H1 (cell line): ENCODE data around the gene CACNG7. TPM values are rescaled to one million over a fixed set of nuclear protein-coding genes. Genes with fewer than 3 reads are reported as not detected.

Experiments used
- CTCF ChIA-PET: fragments of 300-600 bp; sonication (Branson Sonifier 250); formaldehyde crosslinking; loops from one replicate; lab custom pipeline; 2021; ENCODE audit not compliant: partially characterized antibody; lab: Charles Lee
- POLR2A ChIA-PET: fragments of 300-600 bp; sonication (Branson Sonifier 250); formaldehyde crosslinking; loops from one replicate; lab custom pipeline; 2021; ENCODE audit warnings: inconsistent platforms; ENCODE audit not compliant: partially characterized antibody; lab: Charles Lee
- DNase-seq, 2 experiments: peaks; one replicate each; pipeline versions ENCODE4 v3.0.0 to v3.0.0-alpha.2; 2010 to 2022; ENCODE audit warnings: low spot score in 2 of 2, low read depth in 1 of 2, mixed read lengths in 1 of 2
- FAIRE-seq: peaks from 2 replicates; lab custom pipeline; 2011; peaks lifted over from hg19 to GRCh38; lab: Jason Lieb, UNC
- H2AFZ ChIP-seq: 2 replicates; pipeline ENCODE4 v1.8.1; 2012; ENCODE audit warnings: low read length, inconsistent platforms
- H2AK5ac ChIP-seq: 2 replicates; pipeline ENCODE4 v1.6.1; 2013; ENCODE audit warnings: low read depth, low read length
- H2BK120ac ChIP-seq: replicated peaks from 2 replicates; pipeline ENCODE3; 2013; ENCODE audit warnings: low read depth, low read length, inconsistent platforms
- H2BK12ac ChIP-seq: 2 replicates; pipeline ENCODE4 v1.6.1; 2013; ENCODE audit warnings: low read depth, low read length
- H2BK15ac ChIP-seq: 2 replicates; pipeline ENCODE4 v1.6.1; 2013; ENCODE audit warnings: low read length
- H2BK20ac ChIP-seq: 2 replicates; pipeline ENCODE4 v1.6.1; 2013; ENCODE audit warnings: low read length
- H2BK5ac ChIP-seq: 2 replicates; pipeline ENCODE4 v1.6.1; 2013; ENCODE audit warnings: low read depth, low read length
- H3K14ac ChIP-seq: 2 replicates; pipeline ENCODE4 v1.6.1; 2013; ENCODE audit warnings: inconsistent platforms; ENCODE audit not compliant: insufficient read length
- H3K18ac ChIP-seq: 2 replicates; pipeline ENCODE4 v1.6.1; 2013; ENCODE audit warnings: low read length; ENCODE audit errors: extremely low read depth
- H3K23ac ChIP-seq: 2 replicates; pipeline ENCODE4 v1.6.1; 2013; ENCODE audit warnings: inconsistent platforms; ENCODE audit not compliant: insufficient read length
- H3K23me2 ChIP-seq: 2 replicates; pipeline ENCODE4 v1.6.1; 2013; ENCODE audit warnings: low read depth, low read length
- H3K27ac ChIP-seq: 2 replicates; pipeline ENCODE4 v1.6.1; 2011; ENCODE audit warnings: low read depth, low read length, inconsistent platforms
- H3K27me3 ChIP-seq, 4 experiments: replicated peaks in 1 of 4; 1 replicate in 1 of 4; 2 replicates in 3 of 4; pipeline versions ENCODE4 v1.6.1 to v1.8.1; 2011 to 2013; ENCODE audit warnings: low read length in 3 of 4, mild to moderate bottlenecking in 3 of 4, inconsistent platforms in 2 of 4, mixed read lengths in 2 of 4, moderate library complexity in 1 of 4; ENCODE audit not compliant: control insufficient read depth in 3 of 4, insufficient read depth in 3 of 4; ENCODE audit errors: extremely low read depth in 1 of 4
- H3K36me3 ChIP-seq, 4 experiments: 2 replicates each; pipeline versions ENCODE4 v1.6.1 to v1.8.1; 2011 to 2013; ENCODE audit warnings: mild to moderate bottlenecking in 4 of 4, low read length in 3 of 4, moderate library complexity in 2 of 4, control low read depth in 1 of 4, inconsistent platforms in 1 of 4; ENCODE audit not compliant: insufficient read depth in 4 of 4, control insufficient read depth in 2 of 4
- H3K4ac ChIP-seq: replicated peaks from 2 replicates; pipeline ENCODE3; 2013; ENCODE audit warnings: low read length, low read depth, mixed read lengths, inconsistent platforms; ENCODE audit not compliant: insufficient read length
- H3K4me1 ChIP-seq, 4 experiments: replicated peaks in 1 of 4; 1 replicate in 1 of 4; 2 replicates in 3 of 4; pipeline versions ENCODE4 v1.6.1 to v1.8.1; 2011 to 2013; ENCODE audit warnings: low read length in 3 of 4, inconsistent platforms in 2 of 4, mixed read lengths in 1 of 4; ENCODE audit not compliant: insufficient read depth in 4 of 4, control insufficient read depth in 3 of 4
- H3K4me2 ChIP-seq, 2 experiments: 2 replicates each; pipeline versions ENCODE4 v1.6.1 to v1.8.1; 2011 to 2013; ENCODE audit warnings: low read depth in 2 of 2, low read length in 2 of 2, control low read depth in 1 of 2, inconsistent platforms in 1 of 2, mild to moderate bottlenecking in 1 of 2; ENCODE audit not compliant: insufficient read depth in 1 of 2
- H3K4me3 ChIP-seq, 4 experiments: fragments of 200-600, 300-600 bp in 1 of 4; sonication (generic), shearing (Covaris generic), sonication (Bioruptor Twin) in 1 of 4; 2 replicates each; pipeline versions ENCODE4 v1.5.1 to v1.8.1; 2011 to 2016; ENCODE audit warnings: low read length in 4 of 4, low read depth in 3 of 4, control low read depth in 2 of 4, inconsistent platforms in 2 of 4, mild to moderate bottlenecking in 2 of 4, mixed read lengths in 1 of 4, moderate library complexity in 1 of 4; ENCODE audit not compliant: insufficient read depth in 2 of 4; ENCODE audit errors: extremely low read depth in 1 of 4
- H3K56ac ChIP-seq: replicated peaks from 2 replicates; pipeline ENCODE3; 2013; ENCODE audit warnings: low read depth, mild to moderate bottlenecking, mixed read lengths, low read length, inconsistent platforms; ENCODE audit not compliant: insufficient read length
- H3K79me1 ChIP-seq: 2 replicates; pipeline ENCODE4 v1.6.1; 2013; ENCODE audit warnings: low read depth, low read length, control low read depth
- H3K79me2 ChIP-seq, 2 experiments: 2 replicates each; pipeline versions ENCODE4 v1.6.1 to v1.8.1; 2012 to 2013; ENCODE audit warnings: low read length in 2 of 2, mild to moderate bottlenecking in 2 of 2, inconsistent platforms in 1 of 2; ENCODE audit not compliant: insufficient read depth in 2 of 2, control insufficient read depth in 1 of 2
- H3K9ac ChIP-seq, 4 experiments: replicated peaks in 1 of 4; 1 replicate in 1 of 4; 2 replicates in 3 of 4; pipeline versions ENCODE4 v1.6.1 to v1.8.1; 2011 to 2013; ENCODE audit warnings: low read depth in 3 of 4, low read length in 3 of 4, control low read depth in 2 of 4, mild to moderate bottlenecking in 2 of 4, moderate library complexity in 2 of 4, inconsistent platforms in 1 of 4; ENCODE audit errors: extremely low read depth in 1 of 4
- H3K9me3 ChIP-seq, 2 experiments: 2 replicates each; pipeline versions ENCODE4 v1.6.1 to v1.8.1; 2012 to 2013; ENCODE audit warnings: mild to moderate bottlenecking in 2 of 2, moderate library complexity in 2 of 2, control low read depth in 1 of 2, inconsistent platforms in 1 of 2, low read depth in 1 of 2, low read length in 1 of 2, mixed read lengths in 1 of 2; ENCODE audit not compliant: insufficient read depth in 2 of 2
- H4K20me1 ChIP-seq, 2 experiments: replicated peaks in 1 of 2; 2 replicates each; pipeline versions ENCODE3 to v1.8.1; 2011 to 2013; ENCODE audit warnings: inconsistent platforms in 2 of 2, low read length in 2 of 2, mild to moderate bottlenecking in 1 of 2; ENCODE audit not compliant: insufficient read depth in 2 of 2, control insufficient read depth in 1 of 2
- H4K5ac ChIP-seq: 2 replicates; pipeline ENCODE4 v1.6.1; 2013; ENCODE audit warnings: low read length, low read depth, mixed read lengths, inconsistent platforms; ENCODE audit not compliant: insufficient read length
- H4K8ac ChIP-seq: 2 replicates; pipeline ENCODE4 v1.8.0; 2013; ENCODE audit warnings: mild to moderate bottlenecking, moderate library complexity, low read length, inconsistent platforms; ENCODE audit not compliant: insufficient read depth; ENCODE audit errors: extremely low read depth
- H4K91ac ChIP-seq: replicated peaks from 2 replicates; pipeline ENCODE3; 2013; ENCODE audit warnings: low read length, mixed read lengths, inconsistent platforms; ENCODE audit not compliant: insufficient read length
- BCL11A ChIP-seq, 2 experiments: IDR thresholded peaks; one replicate each; pipeline ENCODE4 v1.6.1; 2011; ENCODE audit warnings: low read depth in 2 of 2, low read length in 2 of 2, mild to moderate bottlenecking in 2 of 2
- CBX5 ChIP-seq: fragments of 300-800, 300-1000 bp; sonication (generic); IDR thresholded peaks from 2 replicates; pipeline ENCODE4 v1.7.1; 2016; ENCODE audit warnings: antibody characterized with exemption, low read length, low read depth
- CBX8 ChIP-seq: fragments of 300-800, 300-1000 bp; sonication (generic); IDR thresholded peaks from 2 replicates; pipeline ENCODE4 v1.7.1; 2016; ENCODE audit warnings: low read depth, low read length, borderline replicate concordance
- KDM5A ChIP-seq: fragments of 200-600 bp; IDR thresholded peaks from 2 replicates; pipeline ENCODE4 v1.7.1; 2012; ENCODE audit warnings: mild to moderate bottlenecking, low read length, inconsistent platforms, mixed read lengths
- POLR2AphosphoS5 ChIP-seq: IDR thresholded peaks from 2 replicates; pipeline ENCODE4 v1.6.1; 2011; ENCODE audit warnings: low read depth, low read length
- POU5F1 ChIP-seq: IDR thresholded peaks from 2 replicates; pipeline ENCODE4 v1.6.1; 2011; ENCODE audit warnings: low read depth, mild to moderate bottlenecking, low read length, moderate library complexity
- WGBS, 2 experiments: shearing (Covaris generic) in 1 of 2; methylation state at CpG; one replicate each; pipeline versions ENCODE4 v1.1.6 to v1.1.7; 2013 to 2015; ENCODE audit warnings: low lambda C conversion rate in 2 of 2, mixed read lengths in 2 of 2, inconsistent platforms in 1 of 2, low coverage in 1 of 2, missing lambda C conversion rate in 1 of 2; ENCODE audit not compliant: insufficient replicate concordance in 2 of 2, insufficient coverage in 1 of 2, insufficient read length in 1 of 2; ENCODE audit errors: extremely low coverage in 1 of 2, missing lambda C conversion rate in 1 of 2; 5-methylcytosine and 5-hydroxymethylcytosine counted together
- polyA plus RNA-seq, 7 experiments: library from polyadenylated mRNA; depleted of rRNA in 3 of 7; stranded (reverse) in 5 of 7; unstranded in 2 of 7; fragments of >200 nt in 5 of 7; fragments of 200-250 nt in 2 of 7; gene quantifications; 1 replicate in 5 of 7; 2 replicates in 1 of 7; 4 replicates in 1 of 7; pipeline versions ENCODE4 v1.2.1 to v1.2.3, GENCODE V29; 2011 to 2013; ENCODE audit warnings: missing spikeins in 2 of 7, mixed read lengths in 2 of 7
- total RNA-seq: library from RNA; stranded (reverse); fragmentation: NEBNext Ultra II Directional; extraction: Animal tissue kit (Norgen Biotek cat#: 25700); gene quantifications from 2 replicates; pipeline ENCODE4 v1.2.1, GENCODE V29; 2021
- TF ChIP-seq, protein P1 (sequence below): IDR thresholded peaks from 2 replicates; pipeline ENCODE4 v1.6.1; 2012; ENCODE audit warnings: low read length, inconsistent platforms
- TF ChIP-seq, protein P2 (sequence below): IDR thresholded peaks from 2 replicates; pipeline ENCODE4 v1.6.1; 2012; ENCODE audit warnings: inconsistent platforms
- TF ChIP-seq, protein P3 (sequence below): IDR thresholded peaks from 2 replicates; pipeline ENCODE4 v1.6.1; 2011; ENCODE audit warnings: low read depth, mild to moderate bottlenecking, low read length; ENCODE audit not compliant: insufficient read depth

CACNG7 gene
- total and polyA plus RNA-seq, 2 of the 8 experiments (the other 6 are each of a cell fraction or from before 2014, with no cell fraction given), result 28.9 to 69.8 TPM

DNA sequence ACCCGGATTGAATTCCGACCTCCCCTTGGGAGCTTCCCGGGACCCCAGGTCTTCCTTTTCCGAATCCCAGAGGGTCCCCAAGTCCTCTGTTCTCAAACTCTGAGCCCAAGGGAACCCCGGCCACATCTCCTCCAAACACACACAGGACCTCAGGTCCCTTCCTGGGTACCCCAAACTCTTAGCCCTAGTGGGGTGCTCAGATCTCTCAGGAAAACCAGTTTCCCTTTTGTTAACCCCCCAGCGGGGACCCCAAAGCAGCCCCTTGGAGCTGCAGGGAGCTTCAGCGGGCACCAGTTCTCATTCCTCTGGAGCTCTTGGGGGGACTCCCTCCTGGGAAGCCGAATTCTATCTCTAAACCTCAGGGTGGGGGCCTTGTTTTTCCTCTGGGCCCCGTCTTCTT lies 83.1 kb downstream of the CACNG7 start:
- no peaks in the 10 kb centered on the region for H4K20me1 ChIP-seq
- H3K79me1 ChIP-seq, result no peaks in the 10 kb centered on the region
- peaks cover 9% of the 10 kb centered on the region; the same call in 1 of the 2 replicates for H3K23me2 ChIP-seq
- H3K9me3 ChIP-seq, result no peaks in the 10 kb centered on the region
- H2BK20ac ChIP-seq, result no peak overlapping the region
- WGBS, 2 experiments, result 84% methylated on average over 7 of the region's 9 CpGs; no CpG with 5 or more reads in 1 of the 2 experiments
- no peak for DNase-seq
- no peaks in the 10 kb centered on the region for H3K79me2 ChIP-seq
- H2BK5ac ChIP-seq, result no peak overlapping the region
- H3K56ac ChIP-seq, result no peak overlapping the region
- H3K36me3 ChIP-seq, result no peaks in the 10 kb centered on the region
- no peak overlapping the region for H3K14ac ChIP-seq
- no peak overlapping the region for H4K8ac ChIP-seq
- peaks cover 0 to 15% (median 7%) of the 10 kb centered on the region in 4 experiments; a peak in 6 of 7 replicates for H3K4me1 ChIP-seq
- POLR2A ChIA-PET, result interaction anchor here (0.9 to 4.0 kb wide), 10 partner anchors 7 to 34 kb away, joined by 3 to 21 read pairs (median 8); no protein-coding TSS in a partner anchor
- no peak overlapping the region for H2AFZ ChIP-seq
- TF ChIP-seq, protein P1, sequence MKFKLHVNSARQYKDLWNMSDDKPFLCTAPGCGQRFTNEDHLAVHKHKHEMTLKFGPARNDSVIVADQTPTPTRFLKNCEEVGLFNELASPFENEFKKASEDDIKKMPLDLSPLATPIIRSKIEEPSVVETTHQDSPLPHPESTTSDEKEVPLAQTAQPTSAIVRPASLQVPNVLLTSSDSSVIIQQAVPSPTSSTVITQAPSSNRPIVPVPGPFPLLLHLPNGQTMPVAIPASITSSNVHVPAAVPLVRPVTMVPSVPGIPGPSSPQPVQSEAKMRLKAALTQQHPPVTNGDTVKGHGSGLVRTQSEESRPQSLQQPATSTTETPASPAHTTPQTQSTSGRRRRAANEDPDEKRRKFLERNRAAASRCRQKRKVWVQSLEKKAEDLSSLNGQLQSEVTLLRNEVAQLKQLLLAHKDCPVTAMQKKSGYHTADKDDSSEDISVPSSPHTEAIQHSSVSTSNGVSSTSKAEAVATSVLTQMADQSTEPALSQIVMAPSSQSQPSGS, result no peak
- TF ChIP-seq, protein P2, sequence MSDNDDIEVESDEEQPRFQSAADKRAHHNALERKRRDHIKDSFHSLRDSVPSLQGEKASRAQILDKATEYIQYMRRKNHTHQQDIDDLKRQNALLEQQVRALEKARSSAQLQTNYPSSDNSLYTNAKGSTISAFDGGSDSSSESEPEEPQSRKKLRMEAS, result no peak
- TF ChIP-seq BCL11A (IDR thresholded peaks at IDR 0.05; ENCODE audit: low read depth in 2 of 2, low read length in 2 of 2) (no peak), POLR2AphosphoS5 (no peak), POU5F1 (no peak), CBX5 (no peak), KDM5A (no peak), CBX8 (no peak)
- TF ChIP-seq, protein P3, sequence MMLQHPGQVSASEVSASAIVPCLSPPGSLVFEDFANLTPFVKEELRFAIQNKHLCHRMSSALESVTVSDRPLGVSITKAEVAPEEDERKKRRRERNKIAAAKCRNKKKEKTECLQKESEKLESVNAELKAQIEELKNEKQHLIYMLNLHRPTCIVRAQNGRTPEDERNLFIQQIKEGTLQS, result no peak
- peaks cover 2 to 47% (median 32%) of the 10 kb centered on the region in 4 experiments for H3K27me3 ChIP-seq
- no peak overlapping the region for H3K23ac ChIP-seq
- H2BK15ac ChIP-seq, result no peak overlapping the region
- H3K4me2 ChIP-seq, result peak overlapping the region; percentile 75 to 76
- H2AK5ac ChIP-seq, result no peak overlapping the region
- FAIRE-seq, result no peak
- H3K27ac ChIP-seq, result no peak overlapping the region
- no peak overlapping the region for H4K5ac ChIP-seq
- H2BK12ac ChIP-seq, result no peak overlapping the region
- CTCF ChIA-PET, result interaction anchor here (1.1 to 4.2 kb wide), 6 partner anchors 12 to 199 kb away, joined by 3 to 33 read pairs (median 4); no protein-coding TSS in a partner anchor
- H2BK120ac ChIP-seq, result no peak overlapping the region
- no peak overlapping the region for H3K18ac ChIP-seq
- no peak overlapping the region for H3K4ac ChIP-seq
- H4K91ac ChIP-seq, result no peak overlapping the region
- H3K4me3 ChIP-seq, result peak overlapping the region in 3 of 4 experiments; percentile 36 to 64 (median 47); a peak in 4 of 8 replicates
- no peak overlapping the region for H3K9ac ChIP-seq
